ENCODE data around the gene MTMR4.
A peak's percentile ranks its signal among the peaks of the same experiment; 100 is the strongest.
"Not testable (repeated sequence)": the region's sequence is repeated elsewhere in the genome, so short reads cannot be mapped to it uniquely, and the experiment has no call there.

The MTMR4 gene

DNA sequence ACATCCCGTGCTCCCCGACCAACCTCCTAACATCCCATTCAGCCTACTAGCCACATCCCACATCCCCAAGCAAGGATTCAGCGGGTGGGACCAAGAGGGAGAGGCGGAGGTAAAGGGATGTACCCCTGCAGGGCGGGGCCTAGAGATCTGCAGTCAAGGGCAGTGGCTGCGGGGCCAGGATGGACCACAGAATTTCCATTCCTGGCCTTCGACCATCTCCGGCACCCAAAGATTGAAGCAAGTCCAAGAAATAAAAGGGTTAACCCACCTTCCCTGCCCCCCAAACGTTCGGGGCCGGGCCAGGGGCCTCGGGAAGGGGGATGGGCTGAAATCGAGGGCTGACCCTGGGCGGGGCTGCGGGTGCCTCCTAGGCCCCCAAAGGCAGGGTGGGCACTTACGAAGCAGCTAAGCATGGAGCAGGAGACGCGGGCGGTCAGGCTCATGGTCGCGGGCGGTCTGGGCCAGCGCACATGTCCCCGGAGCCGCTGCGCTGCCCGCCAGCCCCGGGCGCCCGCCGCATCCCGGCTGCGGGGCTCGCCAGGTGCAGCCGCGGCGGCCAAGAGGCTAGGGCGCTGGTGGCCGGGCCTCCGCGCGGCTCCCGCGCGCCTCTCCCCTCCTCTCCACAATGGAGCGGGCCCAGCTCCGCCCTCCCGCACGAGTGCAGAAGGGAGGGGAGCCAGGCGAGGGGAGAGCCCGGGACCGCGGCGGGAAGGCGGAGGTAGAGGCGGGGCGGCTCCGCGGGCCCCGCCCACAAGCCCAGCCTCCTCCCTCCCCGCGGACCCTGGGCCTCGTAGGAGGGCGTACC is at the start of gene MTMR4:
MTMR4 (minus strand) TSS at position 674 of the 805 bp plus-strand sequence; CDS start at position 443, 231 bp downstream.
- DNase-seq (ENCODE audit: low read depth): peak; percentile 57

DNA sequence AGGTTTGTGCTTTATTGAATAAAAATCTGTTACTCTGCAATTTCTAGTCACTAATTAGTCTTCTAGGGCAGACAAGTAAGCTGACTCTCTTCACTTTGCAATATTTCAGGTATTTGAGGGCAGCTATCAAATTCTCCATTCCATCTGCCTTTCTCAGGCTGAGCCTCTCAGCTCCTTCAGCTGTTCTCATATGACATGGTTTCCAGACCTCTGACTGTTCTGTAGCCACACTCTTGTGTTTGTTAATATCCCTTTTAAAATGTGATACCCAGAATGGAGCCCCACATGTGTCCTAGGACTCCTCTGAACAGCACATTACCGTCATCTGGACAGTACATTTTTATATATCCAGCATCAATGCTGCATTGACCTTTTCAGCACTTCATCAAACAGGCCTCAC is 46.1 kb upstream of the MTMR4 start:
- no peak for DNase-seq (ENCODE audit: low read depth)

DNA sequence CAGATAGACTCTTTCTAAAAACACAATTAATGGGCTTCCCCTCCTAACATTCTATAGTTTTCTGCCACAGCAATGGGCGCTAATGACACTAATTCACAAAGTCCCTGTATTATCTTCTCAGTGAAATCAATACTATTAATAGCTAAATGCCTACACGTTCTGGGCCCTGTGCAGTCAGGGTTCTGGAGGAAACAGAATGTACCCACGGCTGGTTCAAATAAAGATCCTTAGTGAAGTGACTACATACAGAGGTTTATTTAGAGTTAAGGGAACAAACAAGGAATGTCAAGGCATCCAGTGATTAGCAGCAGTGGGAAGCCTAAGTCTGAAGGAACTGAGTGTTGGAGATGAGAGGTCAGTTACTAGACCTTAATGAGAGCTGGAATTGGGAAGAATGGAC is 43.5 kb upstream of the MTMR4 start:
- DNase-seq (ENCODE audit: low read depth): no peak

DNA sequence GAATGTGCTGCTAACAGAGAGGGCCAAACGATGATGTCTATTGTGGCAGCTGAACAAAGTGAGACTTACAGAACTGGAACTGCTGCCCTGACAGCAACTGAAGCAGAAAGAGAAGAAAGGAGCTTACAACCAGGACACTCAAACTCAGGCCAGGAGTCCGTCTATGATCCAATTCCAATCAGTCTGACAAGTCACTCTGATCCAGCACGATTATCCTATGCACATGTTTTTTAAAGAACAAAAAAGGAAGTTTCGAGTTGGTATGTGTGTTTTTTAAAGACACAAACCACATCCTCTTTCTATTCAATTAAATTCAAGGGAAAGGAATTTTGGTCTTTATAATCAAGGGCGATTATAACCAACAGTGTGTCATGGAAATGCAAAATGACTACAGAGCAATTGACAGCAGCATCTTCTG is 42.4 kb upstream of the MTMR4 start:
- no peak for DNase-seq (ENCODE audit: low read depth)

DNA sequence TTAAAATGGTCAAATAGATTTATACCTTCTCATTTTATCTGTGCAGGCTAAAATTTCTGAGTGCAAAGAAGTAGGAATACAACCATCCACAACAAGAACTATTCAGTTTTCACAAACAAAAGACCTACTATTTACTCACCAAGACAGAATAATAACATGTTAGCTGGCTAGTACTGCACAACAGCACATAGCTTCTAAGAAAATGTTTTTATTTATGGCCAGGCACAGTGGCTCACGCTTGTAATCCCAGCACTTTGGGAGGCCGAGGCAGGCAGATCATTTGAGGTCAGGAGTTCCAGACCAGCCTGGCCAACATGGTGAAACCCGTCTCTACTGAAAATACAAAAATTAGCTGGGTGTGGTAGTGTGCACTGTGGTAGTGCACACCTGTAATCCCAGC is 40.7 kb upstream of the MTMR4 start:
- not testable (repeated sequence) for DNase-seq (ENCODE audit: low read depth)

DNA sequence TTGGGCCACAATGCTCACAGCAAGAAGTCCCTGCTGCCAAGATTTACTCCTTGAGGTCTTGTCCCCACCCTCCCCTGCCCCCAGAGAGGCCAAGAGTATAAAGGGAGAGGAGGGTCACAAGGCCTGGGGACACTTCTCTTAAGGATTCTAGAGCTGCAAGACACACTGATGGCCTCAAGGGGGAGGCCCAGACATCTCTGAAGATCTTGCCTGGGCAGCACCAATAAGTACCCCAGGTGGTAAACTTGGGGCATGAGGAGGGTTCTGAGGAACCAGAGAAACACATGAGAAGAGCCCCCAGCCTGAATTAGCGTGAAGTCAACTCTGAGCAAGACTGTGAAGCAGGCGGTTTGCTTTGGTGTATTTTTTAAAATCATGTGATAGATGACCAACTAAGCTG is 26.8 kb upstream of the MTMR4 start:
- DNase-seq (ENCODE audit: low read depth): no peak

DNA sequence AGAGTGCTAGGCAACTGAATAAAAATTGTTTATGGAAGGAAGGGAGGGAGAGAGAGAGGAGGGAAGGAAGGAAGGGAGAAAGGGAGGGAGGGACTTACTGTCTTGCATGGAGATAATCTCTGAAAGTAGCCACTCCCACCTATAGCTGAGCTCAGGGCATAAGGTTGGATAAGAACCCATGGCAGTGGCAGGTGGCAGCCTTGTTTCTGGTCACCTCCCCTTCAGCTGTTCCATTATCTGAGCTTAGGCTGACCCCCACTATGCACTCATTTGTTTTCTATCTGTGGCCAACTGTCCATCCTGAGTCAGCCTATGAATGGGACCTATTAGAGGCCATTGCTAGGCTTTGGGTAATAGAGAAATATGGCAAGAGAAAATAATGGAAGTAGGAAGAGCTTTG is 25.3 kb upstream of the MTMR4 start:
- DNase-seq (ENCODE audit: low read depth): no peak

DNA sequence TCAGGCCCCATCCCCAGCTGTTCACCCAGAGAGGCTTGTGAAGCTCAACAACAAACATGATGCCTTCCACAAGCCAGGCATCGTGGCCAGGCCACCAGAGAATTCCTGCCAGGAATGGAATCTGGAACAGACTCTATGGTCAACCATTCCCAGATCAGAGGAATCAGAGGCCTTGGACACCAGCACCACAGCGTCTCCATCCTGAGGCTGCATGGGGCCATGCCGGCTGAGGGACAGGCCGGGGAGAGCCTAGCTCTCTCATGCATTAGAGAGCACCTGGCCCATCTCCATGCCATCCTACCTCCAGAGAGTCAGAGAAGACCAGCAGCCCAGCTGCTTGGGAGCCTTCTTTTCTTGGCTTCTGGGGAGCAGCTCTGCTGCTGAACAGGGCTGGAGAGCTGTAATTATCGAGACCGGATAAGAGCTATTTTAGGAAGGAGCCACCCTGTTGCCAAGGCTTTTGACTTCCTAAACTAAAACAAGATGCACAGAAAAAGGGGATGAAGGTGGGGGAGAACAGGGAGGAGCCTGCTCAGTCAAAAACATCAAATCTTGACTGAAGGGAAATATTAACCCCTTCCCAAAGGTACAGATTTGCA is 24.5 kb upstream of the MTMR4 start:
- DNase-seq (ENCODE audit: low read depth): no peak

DNA sequence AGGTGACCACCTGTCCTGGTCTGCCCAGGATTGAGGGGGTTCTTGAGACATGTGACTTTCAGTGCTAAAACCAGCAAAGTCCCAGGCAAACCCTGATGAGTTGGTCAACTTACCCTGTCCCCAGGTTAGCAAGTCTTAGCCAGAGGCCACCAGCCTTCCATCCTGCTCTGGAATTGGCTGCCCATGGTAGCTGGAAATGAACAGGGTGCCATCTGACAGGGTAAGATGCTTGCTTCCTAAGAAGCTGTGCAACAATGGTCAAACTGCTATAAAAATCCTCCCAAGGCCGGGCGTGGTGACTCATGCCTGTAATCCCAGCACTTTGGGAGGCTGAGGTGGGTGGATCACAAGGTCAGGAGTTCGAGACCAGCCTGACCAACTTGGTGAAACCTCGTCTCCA is 22.8 kb upstream of the MTMR4 start:
- peak; percentile 23 for DNase-seq (ENCODE audit: low read depth)

DNA sequence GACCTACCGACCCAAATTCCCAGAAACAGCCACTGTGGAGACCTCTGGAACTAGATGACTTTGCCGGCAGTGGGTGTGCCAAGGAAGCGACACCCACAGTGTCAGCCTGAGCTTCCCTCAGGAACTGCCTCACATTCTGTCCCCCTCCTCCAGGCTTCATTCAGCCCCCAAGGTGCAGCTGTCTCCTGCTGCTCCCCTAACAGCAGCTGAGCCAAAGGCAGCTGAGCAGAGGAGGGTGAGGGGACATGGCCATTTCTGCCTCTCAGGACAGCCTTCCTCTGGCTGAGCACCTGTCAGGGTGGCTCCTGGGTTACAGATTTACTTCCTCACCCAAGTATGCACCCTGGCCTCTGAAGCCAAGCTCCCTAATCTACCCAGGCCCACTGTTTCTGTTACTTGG is 22.1 kb upstream of the MTMR4 start:
- no peak for DNase-seq (ENCODE audit: low read depth)

DNA sequence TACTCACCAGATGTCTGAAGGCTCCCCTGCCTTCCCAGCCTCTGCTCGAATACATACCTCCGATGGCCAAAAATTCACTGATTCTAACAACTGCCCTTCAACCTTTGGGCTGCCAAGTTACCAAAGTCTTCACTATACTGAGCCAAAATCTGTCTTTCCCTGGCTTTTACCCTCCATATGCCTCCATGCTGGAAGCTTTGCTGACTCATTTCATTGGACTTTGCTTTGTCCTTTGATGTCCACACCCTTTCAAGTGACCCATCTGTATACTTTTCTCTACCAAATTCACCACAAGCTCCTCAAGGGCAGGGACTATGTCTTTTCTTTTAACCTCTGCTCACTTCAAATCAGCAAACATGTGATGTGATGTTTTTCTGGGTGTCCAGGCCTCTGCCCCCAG is 21.0 kb upstream of the MTMR4 start:
- no peak for DNase-seq (ENCODE audit: low read depth)

DNA sequence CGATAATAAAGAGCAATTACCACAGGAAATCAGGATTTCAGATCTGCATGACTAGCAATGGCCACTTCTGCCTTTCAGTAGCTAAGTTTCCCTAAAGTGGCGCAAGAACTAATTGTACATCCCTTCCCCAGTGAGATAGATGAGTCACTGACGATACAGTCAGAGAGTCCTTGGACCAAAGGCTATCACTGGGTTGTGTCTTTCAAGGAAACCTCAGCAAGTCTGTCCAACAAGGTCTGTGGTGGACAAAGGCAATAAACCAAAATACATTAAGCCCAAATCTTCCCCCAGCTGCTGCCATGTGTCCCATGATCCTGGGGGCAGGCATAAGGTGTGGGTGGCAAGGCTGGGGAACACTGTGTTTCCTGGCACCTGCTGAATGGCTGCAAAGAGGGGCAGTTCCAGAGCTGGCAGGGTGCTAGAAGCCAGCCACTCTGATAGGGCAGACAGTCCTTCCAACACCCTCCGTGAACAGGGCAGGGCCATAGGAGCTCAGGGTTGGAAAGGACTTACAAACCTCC is 20.5 kb upstream of the MTMR4 start:
- DNase-seq (ENCODE audit: low read depth): peak; percentile 89

DNA sequence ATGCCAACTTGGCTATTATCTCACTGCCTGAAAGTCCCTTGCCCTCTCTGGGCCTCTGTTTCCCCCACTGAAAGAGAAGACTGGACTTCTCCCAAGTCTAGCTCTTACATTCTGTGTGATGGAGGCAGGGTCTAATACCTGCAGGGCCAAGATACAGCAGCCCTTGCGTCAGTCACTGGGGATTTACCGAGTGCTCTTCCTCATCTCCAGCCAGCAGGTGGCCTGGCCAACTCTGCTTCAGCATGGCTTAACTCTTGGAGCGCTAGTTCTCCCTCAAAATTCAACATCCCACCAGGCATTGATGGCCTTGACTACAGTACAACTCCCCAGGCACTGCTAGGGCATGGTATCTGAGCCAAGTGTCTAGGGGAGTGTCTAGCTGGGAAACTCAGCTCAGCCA is 19.9 kb upstream of the MTMR4 start:
- DNase-seq (ENCODE audit: low read depth): no peak

DNA sequence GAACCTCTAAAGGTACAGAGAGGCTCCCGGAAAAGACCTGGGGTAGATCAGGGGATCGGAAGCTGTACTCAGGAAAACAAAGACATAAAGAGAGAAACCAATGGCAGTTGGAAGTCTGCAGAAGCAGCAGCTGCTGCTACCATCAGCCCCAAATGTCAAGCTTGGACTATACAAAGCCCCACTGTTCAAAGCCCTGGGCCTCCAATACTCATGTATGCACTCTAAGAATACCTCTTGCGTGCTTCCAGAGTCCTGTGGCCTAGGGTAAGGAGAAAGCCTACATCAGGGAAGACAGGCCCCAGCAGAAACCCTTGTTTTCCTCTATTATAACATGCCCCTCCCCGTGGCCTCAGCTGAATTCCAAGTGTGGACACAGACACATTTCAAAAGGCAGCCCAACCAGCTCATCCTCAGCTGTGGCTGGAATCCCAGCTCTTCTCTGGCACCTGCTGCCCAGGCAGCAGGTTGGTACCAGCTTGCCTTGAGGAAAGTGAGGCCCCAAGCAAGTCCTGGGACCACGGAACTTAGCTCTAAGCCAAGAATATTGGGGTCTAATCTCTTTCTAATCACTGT is 19.3 kb upstream of the MTMR4 start:
- no peak for DNase-seq (ENCODE audit: low read depth)

DNA sequence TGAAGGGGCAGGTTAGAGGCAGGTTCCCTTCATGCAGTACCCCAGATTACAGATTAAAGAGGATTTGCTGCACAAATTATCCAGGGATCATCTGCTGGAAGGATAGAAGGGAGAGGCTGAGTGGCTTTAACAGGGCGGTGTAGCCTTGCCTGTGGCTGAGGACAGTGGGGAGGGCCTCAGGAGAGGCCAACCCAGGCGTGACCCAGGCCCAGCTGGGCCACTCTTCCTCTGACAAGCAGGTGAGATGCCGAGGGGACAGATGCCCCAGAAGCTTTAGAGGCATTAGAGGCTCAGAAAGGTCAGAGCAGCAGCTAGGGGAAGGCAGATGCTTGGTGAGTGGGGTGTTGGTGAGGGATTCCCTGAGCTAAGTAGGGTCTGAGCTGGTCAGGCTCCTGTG is 18.1 kb upstream of the MTMR4 start:
- DNase-seq (ENCODE audit: low read depth): no peak

DNA sequence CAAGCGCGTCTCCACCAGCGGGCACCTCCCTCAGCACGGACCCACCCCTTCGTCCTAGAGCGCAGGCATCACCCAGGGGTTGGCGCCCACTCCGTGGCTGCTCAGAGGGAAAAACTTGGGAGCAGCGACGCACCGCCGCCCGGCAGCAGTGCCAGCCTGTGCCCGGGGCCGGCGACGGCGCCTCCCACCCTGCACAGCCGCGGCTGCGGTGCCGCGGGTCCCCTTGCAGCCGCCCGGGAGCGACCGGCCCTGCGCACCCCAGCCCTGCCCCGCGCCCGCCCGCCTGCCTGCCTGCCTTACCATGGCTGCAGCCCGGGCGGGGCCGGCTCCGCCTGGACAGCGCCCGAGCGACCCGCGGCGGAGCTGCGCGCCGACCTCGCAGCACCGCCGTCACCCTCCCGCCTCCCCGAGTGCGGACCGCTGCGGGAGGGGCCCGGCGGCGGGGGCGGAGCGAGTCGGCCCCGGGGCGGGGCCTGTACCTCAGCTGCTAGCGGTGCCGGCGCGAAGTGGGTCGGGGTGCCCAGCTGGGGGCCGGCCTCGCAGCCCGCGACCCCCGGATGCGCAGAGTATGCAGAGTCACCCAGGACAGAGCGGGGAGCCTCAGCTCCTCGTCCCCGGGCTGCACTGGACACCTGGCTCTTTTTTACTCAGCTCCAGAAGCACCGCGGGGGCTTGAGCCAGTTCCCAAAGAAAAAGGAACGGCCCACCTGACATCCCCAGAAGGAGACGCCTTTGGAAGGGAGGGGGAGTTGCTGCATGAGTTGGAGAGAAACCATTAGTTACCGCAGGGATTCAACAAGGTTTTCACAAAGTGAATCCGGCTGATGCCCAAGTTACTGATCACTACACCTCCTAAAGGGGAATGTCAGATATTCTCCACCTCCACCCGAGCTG is 17.5 kb upstream of the MTMR4 start:
- peak; percentile 28 for DNase-seq (ENCODE audit: low read depth)

DNA sequence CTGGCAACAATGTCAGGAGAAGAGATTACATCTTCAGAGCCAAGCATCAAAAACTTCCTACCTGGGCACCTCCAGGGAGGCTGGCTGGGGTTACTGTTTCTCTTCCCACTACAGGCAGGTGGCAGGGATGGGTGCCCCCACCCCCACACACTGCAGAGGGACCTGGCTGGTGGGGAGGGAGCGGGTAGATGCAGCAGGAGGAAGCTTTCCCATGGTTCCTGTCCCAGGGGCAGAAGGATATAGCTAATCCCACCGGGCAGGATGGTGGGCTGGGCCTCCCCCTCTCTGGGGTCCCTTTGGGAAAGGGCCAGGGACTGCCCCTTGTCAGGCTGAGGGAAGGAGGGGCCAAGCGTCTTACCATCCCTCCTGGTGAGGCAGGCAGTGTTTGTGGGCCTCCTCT is 16.7 kb upstream of the MTMR4 start:
- no peak for DNase-seq (ENCODE audit: low read depth)

DNA sequence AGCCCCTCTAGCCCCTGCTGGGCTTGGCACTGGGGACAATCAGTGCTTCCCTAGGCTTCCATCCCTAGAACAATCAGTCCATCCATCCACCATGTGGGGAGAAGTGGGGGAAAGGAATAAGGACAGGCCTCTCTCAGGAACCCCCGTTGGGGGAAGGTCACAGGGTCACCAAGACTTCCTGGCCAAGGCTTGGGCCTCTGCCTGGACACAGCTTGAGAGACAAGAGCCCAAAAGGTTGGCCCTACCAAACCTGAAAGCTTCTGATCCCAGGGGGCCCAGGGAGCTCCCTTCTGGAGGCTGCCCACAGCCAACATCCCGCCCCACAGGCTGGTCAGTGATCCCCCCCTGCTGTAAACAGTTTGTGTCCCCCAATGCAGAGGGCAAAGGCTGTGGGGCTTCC is 16.2 kb upstream of the MTMR4 start:
- DNase-seq (ENCODE audit: low read depth): no peak

DNA sequence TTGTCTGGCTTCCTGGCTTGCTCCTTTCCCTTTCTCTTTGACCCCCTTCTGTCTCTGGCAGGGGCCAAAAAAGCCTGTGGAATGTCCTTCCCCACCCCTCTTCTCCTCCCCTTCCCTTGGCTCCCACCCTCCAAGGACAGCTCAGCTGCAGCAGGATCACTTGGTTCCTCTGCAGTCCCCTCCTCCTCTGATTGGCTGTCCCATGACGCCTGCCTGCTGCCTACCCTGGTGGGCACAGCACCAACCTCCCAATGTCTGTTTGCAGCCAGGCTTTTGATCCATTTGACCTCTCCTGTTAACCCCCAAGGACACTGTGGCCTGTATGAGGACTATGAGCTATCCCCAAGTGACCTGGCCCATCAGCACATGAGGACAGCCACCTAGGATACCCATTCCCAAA is 14.8 kb upstream of the MTMR4 start:
- DNase-seq (ENCODE audit: low read depth): no peak

DNA sequence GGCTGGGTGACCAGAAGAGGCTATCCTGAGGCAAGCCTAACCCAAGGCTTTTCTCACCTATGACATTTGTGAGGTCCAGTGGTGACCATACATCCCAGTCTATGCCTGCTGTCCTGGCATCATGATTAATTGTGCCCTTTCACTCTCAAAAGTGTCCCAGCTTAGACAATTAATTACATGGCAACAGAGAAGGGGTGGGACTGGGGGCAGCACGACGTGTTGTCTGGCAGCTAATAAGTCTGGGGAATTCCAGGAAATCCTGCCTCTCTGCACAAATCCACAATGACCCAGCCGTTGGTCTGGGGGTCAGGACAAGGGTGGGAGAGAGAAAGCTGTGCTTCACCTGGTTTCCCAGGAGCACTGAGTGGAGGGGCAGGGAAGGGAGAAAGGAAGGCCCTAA is 14.0 kb upstream of the MTMR4 start:
- no peak for DNase-seq (ENCODE audit: low read depth)

DNA sequence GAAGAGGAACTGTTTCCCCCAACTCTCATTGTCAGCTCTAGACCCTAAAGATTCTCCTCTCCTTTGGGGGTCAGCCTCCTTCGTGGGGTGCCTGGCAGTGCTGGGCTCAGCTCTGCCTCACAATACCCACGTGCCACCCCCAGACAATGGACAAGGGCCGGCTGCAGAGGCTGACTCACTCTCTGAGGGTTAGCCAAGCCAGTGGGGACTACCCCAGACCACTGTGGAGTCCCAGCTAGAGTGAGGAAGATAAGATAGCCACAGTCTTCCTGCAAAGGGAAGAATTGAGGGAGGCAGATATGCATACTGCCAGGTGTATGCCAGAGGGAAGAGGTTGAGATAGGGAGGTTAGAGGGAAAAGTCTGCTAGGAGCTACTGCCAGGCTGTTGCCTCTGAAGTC is 13.5 kb upstream of the MTMR4 start:
- peak; percentile 90 for DNase-seq (ENCODE audit: low read depth)

DNA sequence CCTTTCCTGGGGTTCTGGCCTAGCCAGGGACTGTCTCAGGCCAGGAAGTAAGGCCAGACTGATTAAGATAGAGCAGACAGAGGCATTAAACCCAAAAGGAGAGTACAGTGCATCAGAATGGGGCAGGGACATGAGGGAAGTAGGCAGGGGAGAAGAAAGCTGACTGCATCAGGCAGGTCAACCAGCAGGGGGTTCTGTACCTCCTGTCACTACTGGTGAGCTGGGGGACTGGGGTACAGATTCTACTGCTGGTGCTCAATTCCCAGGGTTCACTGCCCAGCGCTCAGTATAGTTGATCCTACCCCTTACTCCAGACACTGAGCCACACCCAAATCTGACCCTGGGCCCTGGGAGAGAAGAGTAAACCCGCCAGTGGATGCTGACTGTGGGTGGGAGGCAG is 12.9 kb upstream of the MTMR4 start:
- no peak for DNase-seq (ENCODE audit: low read depth)

All from amniotic epithelial cell (primary cell).